Endothelial cell (in vitro differentiated cells): Measurements from ENCODE around the gene ANKS1A. TPM values are rescaled to one million over a fixed set of nuclear protein-coding genes. Genes with fewer than 3 reads are reported as not detected.

Experiments used
- DNase-seq: peaks from one replicate; pipeline ENCODE4 v3.0.0; 2021; ENCODE audit warnings: low spot score
- H3K27ac Mint-ChIP-seq: one replicate; pipeline ENCODE4 v1.8.0; 2021; ENCODE audit warnings: mixed read lengths, inconsistent platforms; ENCODE audit not compliant: unreplicated experiment
- H3K27me3 Mint-ChIP-seq: one replicate; pipeline ENCODE4 v1.8.0; 2021; ENCODE audit warnings: mild to moderate bottlenecking, moderate library complexity, mixed read lengths, inconsistent platforms; ENCODE audit not compliant: unreplicated experiment
- H3K36me3 Mint-ChIP-seq: one replicate; pipeline ENCODE4 v1.8.0; 2021; ENCODE audit warnings: mild to moderate bottlenecking, low read depth, mixed read lengths, inconsistent platforms; ENCODE audit not compliant: unreplicated experiment
- H3K4me1 Mint-ChIP-seq: one replicate; pipeline ENCODE4 v1.8.0; 2021; ENCODE audit warnings: mild to moderate bottlenecking, mixed read lengths, inconsistent platforms; ENCODE audit not compliant: unreplicated experiment
- H3K4me3 Mint-ChIP-seq: one replicate; pipeline ENCODE4 v1.8.0; 2021; ENCODE audit warnings: mild to moderate bottlenecking, mixed read lengths, inconsistent platforms; ENCODE audit not compliant: unreplicated experiment
- H3K9me3 Mint-ChIP-seq: one replicate; pipeline ENCODE4 v1.8.0; 2021; ENCODE audit warnings: mixed read lengths, inconsistent platforms; ENCODE audit not compliant: unreplicated experiment
- total RNA-seq: library from RNA; stranded (reverse); fragmentation: NEBNext Ultra II Directional; extraction: Animal tissue kit (Norgen Biotek cat#: 25700); gene quantifications from one replicate; pipeline ENCODE4 v1.2.1, GENCODE V29; 2021; ENCODE audit not compliant: unreplicated experiment
- TF ChIP-seq, protein P1 (sequence below): fragments of 200-600 bp; sonication (generic); IDR thresholded peaks from one replicate; pipeline ENCODE4 v1.5.0; 2021; ENCODE audit warnings: antibody characterized with exemption; ENCODE audit not compliant: unreplicated experiment

The ANKS1A gene
- total RNA-seq, 1 donor from 2014 or later, result 20.1 TPM

DNA sequence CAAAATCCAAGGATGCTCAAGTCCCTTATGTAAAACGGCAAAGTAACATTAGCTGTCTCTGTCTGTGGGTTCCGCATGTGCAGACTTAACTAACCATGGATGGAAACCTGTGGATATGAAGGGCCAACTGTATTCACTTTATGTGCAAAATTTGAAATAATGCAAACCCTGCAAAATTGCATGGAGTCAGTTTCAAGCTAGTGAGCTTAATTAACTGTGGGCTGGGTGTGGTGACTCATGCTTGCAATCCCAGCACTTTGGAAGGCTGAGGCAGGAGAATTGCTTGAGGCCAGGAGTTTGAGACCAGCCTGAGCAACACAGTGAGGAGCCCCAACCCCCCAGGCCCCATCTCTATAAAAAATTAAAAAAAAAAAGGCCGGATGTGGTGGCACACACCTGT, 81.4 kb downstream of the ANKS1A start:
- DNase-seq, result no peak
- Mint-ChIP-seq H3K36me3 (no peaks in the 10 kb centered on the region), H3K27ac (no peak overlapping the region), H3K4me3 (no peak overlapping the region), H3K27me3 (peaks cover 1% of the 10 kb centered on the region), H3K9me3 (no peaks in the 10 kb centered on the region), H3K4me1 (peaks cover 2% of the 10 kb centered on the region)
- TF ChIP-seq, protein P1, sequence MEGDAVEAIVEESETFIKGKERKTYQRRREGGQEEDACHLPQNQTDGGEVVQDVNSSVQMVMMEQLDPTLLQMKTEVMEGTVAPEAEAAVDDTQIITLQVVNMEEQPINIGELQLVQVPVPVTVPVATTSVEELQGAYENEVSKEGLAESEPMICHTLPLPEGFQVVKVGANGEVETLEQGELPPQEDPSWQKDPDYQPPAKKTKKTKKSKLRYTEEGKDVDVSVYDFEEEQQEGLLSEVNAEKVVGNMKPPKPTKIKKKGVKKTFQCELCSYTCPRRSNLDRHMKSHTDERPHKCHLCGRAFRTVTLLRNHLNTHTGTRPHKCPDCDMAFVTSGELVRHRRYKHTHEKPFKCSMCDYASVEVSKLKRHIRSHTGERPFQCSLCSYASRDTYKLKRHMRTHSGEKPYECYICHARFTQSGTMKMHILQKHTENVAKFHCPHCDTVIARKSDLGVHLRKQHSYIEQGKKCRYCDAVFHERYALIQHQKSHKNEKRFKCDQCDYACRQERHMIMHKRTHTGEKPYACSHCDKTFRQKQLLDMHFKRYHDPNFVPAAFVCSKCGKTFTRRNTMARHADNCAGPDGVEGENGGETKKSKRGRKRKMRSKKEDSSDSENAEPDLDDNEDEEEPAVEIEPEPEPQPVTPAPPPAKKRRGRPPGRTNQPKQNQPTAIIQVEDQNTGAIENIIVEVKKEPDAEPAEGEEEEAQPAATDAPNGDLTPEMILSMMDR, result no peak

DNA sequence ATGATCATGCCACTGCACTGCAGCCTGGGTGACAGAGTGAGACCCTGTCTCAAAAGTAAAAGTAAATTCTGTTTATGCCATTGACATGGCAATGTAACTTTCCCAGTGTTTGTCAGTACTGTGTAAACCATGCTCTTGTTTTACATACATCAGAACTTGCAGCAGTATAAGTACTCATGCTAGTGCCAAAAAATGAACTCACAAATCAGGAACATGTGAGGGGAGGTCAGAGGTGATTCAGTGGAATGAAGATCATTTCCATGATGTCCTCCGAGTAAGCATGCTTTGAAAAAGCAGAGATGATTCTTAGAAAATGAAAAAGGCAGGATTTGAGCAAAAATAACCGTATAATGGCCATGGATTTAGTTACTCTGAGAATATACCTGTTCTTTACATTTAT, 81.9 kb downstream of the ANKS1A start:
- Mint-ChIP-seq H3K36me3 (no peaks in the 10 kb centered on the region), H3K9me3 (no peaks in the 10 kb centered on the region), H3K27ac (no peak overlapping the region), H3K4me3 (no peak overlapping the region), H3K4me1 (peaks cover 2% of the 10 kb centered on the region), H3K27me3 (peaks cover 1% of the 10 kb centered on the region)
- DNase-seq, result no peak
- TF ChIP-seq, protein P1, result no peak

DNA sequence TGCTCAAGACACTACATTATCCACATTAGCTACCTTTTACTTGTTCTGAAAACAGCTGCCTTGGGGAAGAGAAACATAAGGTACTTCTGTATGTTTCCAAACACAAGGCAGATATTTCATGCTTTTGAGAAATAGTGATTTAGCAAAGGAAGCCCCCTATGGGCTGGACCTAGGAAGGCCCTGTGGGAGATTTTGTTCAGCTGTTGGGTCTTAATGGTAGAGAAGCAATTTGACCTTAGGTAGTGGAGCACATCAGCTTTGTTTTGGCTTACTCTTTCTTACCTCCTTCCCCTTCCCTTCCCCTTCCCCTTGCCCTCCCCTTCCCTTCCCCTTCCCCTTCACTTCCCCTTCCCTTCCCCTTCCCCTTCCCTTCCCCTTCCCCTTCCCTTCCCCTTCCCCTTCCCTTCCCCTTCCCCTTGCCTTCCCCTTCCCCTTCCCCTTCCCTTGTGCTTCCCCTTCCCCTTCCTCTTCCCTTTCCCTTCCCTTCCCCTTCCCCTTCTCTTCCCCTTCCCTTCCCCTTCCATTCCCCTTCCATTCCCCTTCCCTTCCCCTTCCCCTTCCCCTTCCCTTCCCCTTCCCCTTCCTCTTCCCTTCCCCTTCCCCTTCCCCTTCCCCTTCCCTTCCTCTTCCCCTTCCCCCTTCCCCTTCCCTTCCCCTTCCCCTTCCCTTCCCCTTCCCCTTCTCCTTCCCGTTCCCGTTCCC, 84.6 kb downstream of the ANKS1A start:
- TF ChIP-seq, protein P1, result peak; percentile 30
- Mint-ChIP-seq H3K27me3 (peaks cover 1% of the 10 kb centered on the region), H3K36me3 (no peaks in the 10 kb centered on the region), H3K27ac (no peak overlapping the region), H3K9me3 (no peaks in the 10 kb centered on the region), H3K4me1 (peaks cover 2% of the 10 kb centered on the region), H3K4me3 (no peak overlapping the region)
- DNase-seq, result no peak

DNA sequence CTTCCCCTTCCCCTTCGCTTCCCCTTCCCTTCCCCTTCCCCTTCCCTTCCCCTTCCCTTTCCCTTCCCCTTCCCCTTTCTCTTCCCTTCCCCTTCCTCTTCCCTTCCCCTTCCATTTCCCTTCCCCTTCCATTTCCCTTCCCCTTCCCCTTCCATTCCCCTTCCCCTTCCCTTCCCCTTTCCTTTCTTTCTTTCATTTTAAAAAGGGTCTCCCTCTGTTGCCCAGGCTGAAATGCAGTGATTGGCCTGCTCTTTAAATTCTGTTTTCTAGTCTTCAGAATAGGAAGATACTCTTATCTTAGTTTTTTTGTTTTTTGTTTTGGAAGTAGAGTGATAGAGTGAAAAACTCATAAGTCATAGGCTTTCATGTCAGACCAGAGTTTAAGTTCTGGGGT, 85.2 kb downstream of the ANKS1A start:
- H3K27ac Mint-ChIP-seq, result no peak overlapping the region
- H3K4me1 Mint-ChIP-seq, result peaks cover 2% of the 10 kb centered on the region
- no peak for DNase-seq
- no peaks in the 10 kb centered on the region for H3K36me3 Mint-ChIP-seq
- H3K27me3 Mint-ChIP-seq, result peaks cover 1% of the 10 kb centered on the region
- TF ChIP-seq, protein P1, result no peak
- H3K9me3 Mint-ChIP-seq, result no peaks in the 10 kb centered on the region
- no peak overlapping the region for H3K4me3 Mint-ChIP-seq

DNA sequence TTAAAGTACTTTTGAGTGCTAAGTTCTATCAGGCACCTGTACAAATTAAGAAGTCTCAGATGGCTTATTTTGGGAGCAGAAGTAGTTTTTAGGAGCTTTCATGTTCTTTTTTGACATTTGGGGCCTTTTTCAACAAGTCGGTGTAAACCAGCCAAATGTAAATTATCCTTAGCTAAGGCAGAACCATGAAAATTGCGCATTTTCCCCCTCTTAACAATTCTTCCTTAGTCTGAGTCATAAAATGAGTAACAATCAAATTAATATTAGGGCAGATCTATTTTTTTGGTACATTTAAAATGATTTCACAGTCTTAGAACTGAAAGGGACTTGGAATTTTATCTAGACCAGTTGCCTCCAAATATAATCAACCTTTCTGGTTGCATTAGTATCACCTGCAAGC, 87.2 kb downstream of the ANKS1A start:
- Mint-ChIP-seq H3K27me3 (peaks cover 1% of the 10 kb centered on the region), H3K36me3 (no peaks in the 10 kb centered on the region), H3K9me3 (no peaks in the 10 kb centered on the region), H3K4me3 (no peak overlapping the region), H3K27ac (no peak overlapping the region), H3K4me1 (peaks cover 2% of the 10 kb centered on the region)
- TF ChIP-seq, protein P1, result no peak
- DNase-seq, result no peak
